HG03565 (cell line): ENCODE data around the gene CYB5R4.
"Not testable (repeated sequence)": the region's sequence is repeated elsewhere in the genome, so short reads cannot be mapped to it uniquely, and the experiment has no call there.

ENCODE experiments used
- ATAC-seq: cut with Tn5 transposase; IDR thresholded peaks from one replicate; pipeline ENCODE4 v1.9.1; 2021; ENCODE audit warnings: mild to moderate bottlenecking, moderate library complexity; ENCODE audit not compliant: unreplicated experiment

CYB5R4 gene

GRCh38 chr6:83860782-83861495, 1.4 kb downstream of the CYB5R4 start:
- ATAC-seq: no peak

- ATAC-seq: no peak
Measured at GRCh38 chr6:83862776-83863471, 3.4 kb downstream of the CYB5R4 start.

- ATAC-seq: no peak
Measured at GRCh38 chr6:83867043-83867442, 7.6 kb downstream of the CYB5R4 start.

- ATAC-seq: no peak
Measured at GRCh38 chr6:83867527-83868161, 8.2 kb downstream of the CYB5R4 start.

GRCh38 chr6:83868639-83869038, 9.2 kb downstream of the CYB5R4 start:
- ATAC-seq: no peak

GRCh38 chr6:83870649-83871048, 11.2 kb downstream of the CYB5R4 start:
- no peak for ATAC-seq

GRCh38 chr6:83872386-83873118, 13.1 kb downstream of the CYB5R4 start:
- no peak for ATAC-seq

GRCh38 chr6:83873869-83874268, 14.4 kb downstream of the CYB5R4 start:
- ATAC-seq: no peak

- no peak for ATAC-seq
Measured at GRCh38 chr6:83875843-83876242, 16.4 kb downstream of the CYB5R4 start.

- no peak for ATAC-seq
Measured at GRCh38 chr6:83878902-83879644, 19.6 kb downstream of the CYB5R4 start.

- ATAC-seq: no peak
Measured at GRCh38 chr6:83879746-83880145, 20.3 kb downstream of the CYB5R4 start.

GRCh38 chr6:83883240-83883639, 23.8 kb downstream of the CYB5R4 start:
- ATAC-seq: no peak

- peak; percentile 86 for ATAC-seq
Measured at GRCh38 chr6:83884523-83884922, 25.0 kb downstream of the CYB5R4 start.

GRCh38 chr6:83885984-83886383, 26.5 kb downstream of the CYB5R4 start:
- no peak for ATAC-seq

GRCh38 chr6:83889621-83890020, 30.1 kb downstream of the CYB5R4 start:
- no peak for ATAC-seq

GRCh38 chr6:83890520-83890919, 31.0 kb downstream of the CYB5R4 start:
- no peak for ATAC-seq

- no peak for ATAC-seq
Measured at GRCh38 chr6:83891586-83891985, 32.1 kb downstream of the CYB5R4 start.

- no peak for ATAC-seq
Measured at GRCh38 chr6:83893024-83893423, 33.5 kb downstream of the CYB5R4 start.

- ATAC-seq: not testable (repeated sequence)
Measured at GRCh38 chr6:83897094-83897493, 37.6 kb downstream of the CYB5R4 start.

GRCh38 chr6:83901624-83902023, 42.1 kb downstream of the CYB5R4 start:
- ATAC-seq: no peak

- no peak for ATAC-seq
Measured at GRCh38 chr6:83904395-83904794, 44.9 kb downstream of the CYB5R4 start.
